GM23338 (cell line): ENCODE data around the gene WDR91. TPM values are rescaled to one million over a fixed set of nuclear protein-coding genes. Genes with fewer than 3 reads are reported as not detected.

Source experiments
- ATAC-seq: fragments of 200-7000 bp; cut with Tn5 transposase; 3 replicates; pipeline ENCODE4 v1.9.1; 2020
- DNase-seq: peaks from one replicate; pipeline ENCODE4 v3.0.0-alpha.2; 2015; ENCODE audit warnings: low spot score
- H2AFZ ChIP-seq: fragments of 200-600 bp; sonication (generic); 2 replicates; pipeline ENCODE4 v1.8.0; 2016; ENCODE audit warnings: antibody characterized with exemption, mild to moderate bottlenecking, moderate library complexity
- H3F3A ChIP-seq: fragments of 200-600 bp; sonication (generic); replicated peaks from 2 replicates; pipeline ENCODE4 v1.8.0; 2017; ENCODE audit warnings: antibody characterized with exemption, mixed run types, low read depth
- H3K27ac ChIP-seq: fragments of 200-600 bp; sonication (generic); 2 replicates; pipeline ENCODE4 v1.6.1; 2016; ENCODE audit warnings: low read depth
- H3K27me3 ChIP-seq: fragments of 200-600 bp; sonication (generic); 2 replicates; pipeline ENCODE4 v1.8.0; 2016; ENCODE audit warnings: mild to moderate bottlenecking, mixed run types, moderate library complexity; ENCODE audit not compliant: insufficient read depth
- H3K36me3 ChIP-seq: fragments of 200-600 bp; sonication (generic); 2 replicates; pipeline ENCODE4 v1.8.0; 2016; ENCODE audit warnings: mild to moderate bottlenecking; ENCODE audit not compliant: insufficient read depth
- H3K4me1 ChIP-seq: fragments of 200-600 bp; sonication (generic); 2 replicates; pipeline ENCODE4 v1.8.0; 2016; ENCODE audit warnings: mild to moderate bottlenecking, moderate library complexity; ENCODE audit not compliant: insufficient read depth
- H3K4me2 ChIP-seq: fragments of 200-600 bp; sonication (generic); 2 replicates; pipeline ENCODE4 v1.7.1; 2017; ENCODE audit warnings: mixed run types
- H3K4me3 ChIP-seq: fragments of 200-600 bp; sonication (generic); 2 replicates; pipeline ENCODE4 v1.6.1; 2016; ENCODE audit warnings: mixed run types
- H3K79me2 ChIP-seq: fragments of 200-600 bp; sonication (generic); replicated peaks from 2 replicates; pipeline ENCODE4 v1.8.0; 2017; ENCODE audit warnings: mild to moderate bottlenecking; ENCODE audit not compliant: insufficient read depth
- H3K9me2 ChIP-seq: fragments of 200-600 bp; sonication (generic); 2 replicates; pipeline ENCODE4 v1.8.0; 2017; ENCODE audit not compliant: insufficient read depth
- H4K20me1 ChIP-seq: fragments of 200-600 bp; sonication (generic); replicated peaks from 2 replicates; pipeline ENCODE4 v1.8.0; 2017; ENCODE audit warnings: mild to moderate bottlenecking; ENCODE audit not compliant: insufficient read depth
- H3K27ac Mint-ChIP-seq: 2 replicates; pipeline ENCODE4 v1.8.0; 2020; ENCODE audit warnings: inconsistent platforms, mild to moderate bottlenecking, moderate library complexity, mixed read lengths
- H3K27me3 Mint-ChIP-seq: 3 replicates; pipeline ENCODE4 v1.8.0; 2022; ENCODE audit warnings: low read depth, mild to moderate bottlenecking, moderate library complexity, mixed read lengths, inconsistent platforms; ENCODE audit not compliant: insufficient read depth, poor library complexity
- H3K36me3 Mint-ChIP-seq: 3 replicates; pipeline ENCODE4 v1.8.0; 2021; ENCODE audit warnings: low read depth, mild to moderate bottlenecking, inconsistent platforms, moderate library complexity, mixed read lengths
- H3K4me1 Mint-ChIP-seq: 3 replicates; pipeline ENCODE4 v1.8.0; 2020; ENCODE audit warnings: mild to moderate bottlenecking, inconsistent platforms, mixed read lengths
- H3K4me3 Mint-ChIP-seq: 3 replicates; pipeline ENCODE4 v1.8.0; 2021; ENCODE audit warnings: moderate library complexity, mild to moderate bottlenecking, inconsistent platforms, mixed read lengths
- H3K9me3 Mint-ChIP-seq: 3 replicates; pipeline ENCODE4 v1.8.0; 2020; ENCODE audit warnings: moderate library complexity, mild to moderate bottlenecking, inconsistent platforms, mixed read lengths
- CREB1 ChIP-seq: fragments of 250-450 bp; sonication (Bioruptor Pico); IDR thresholded peaks from 2 replicates; pipeline ENCODE4 v1.5.0; 2020; ENCODE audit warnings: low read depth, mild to moderate bottlenecking, moderate library complexity
- CTCF ChIP-seq, 2 experiments: fragments of 200-600 bp in 1 of 2; sonication (generic) in 1 of 2; conservative IDR thresholded peaks; 2 replicates each; pipeline versions ENCODE4 v1.5.1 to v1.6.1; 2016 to 2017; ENCODE audit warnings: antibody characterized with exemption in 2 of 2, low read depth in 2 of 2, mild to moderate bottlenecking in 2 of 2, moderate library complexity in 1 of 2
- ETS1 ChIP-seq: IDR thresholded peaks from 2 replicates; pipeline ENCODE4 v1.6.1; 2016; ENCODE audit warnings: antibody characterized with exemption
- EZH2 ChIP-seq: fragments of 200-600 bp; sonication (generic); IDR thresholded peaks from one replicate; pipeline ENCODE4 v1.8.0; 2017; ENCODE audit warnings: antibody characterized with exemption, mild to moderate bottlenecking, low read depth; ENCODE audit not compliant: unreplicated experiment
- EZH2phosphoT487 ChIP-seq: fragments of 200-600 bp; sonication (generic); IDR thresholded peaks from one replicate; pipeline ENCODE4 v1.8.1; 2018; ENCODE audit warnings: antibody characterized with exemption; ENCODE audit not compliant: unreplicated experiment
- JUNB ChIP-seq: IDR thresholded peaks from one replicate; pipeline ENCODE4 v1.6.1; 2016; ENCODE audit warnings: antibody characterized with exemption; ENCODE audit not compliant: unreplicated experiment
- NANOG ChIP-seq: IDR thresholded peaks from 2 replicates; pipeline ENCODE4 v1.6.1; 2016; ENCODE audit warnings: antibody characterized with exemption, borderline replicate concordance
- STAT1 ChIP-seq: IDR thresholded peaks from one replicate; pipeline ENCODE4 v1.6.1; 2016; ENCODE audit warnings: antibody characterized with exemption; ENCODE audit not compliant: unreplicated experiment
- ZNF114 ChIP-seq: fragments of 250-450 bp; sonication (Bioruptor Pico); IDR thresholded peaks from 2 replicates; pipeline ENCODE4 v1.5.0; 2020; ENCODE audit warnings: mild to moderate bottlenecking, moderate library complexity
- polyA plus RNA-seq: library from polyadenylated mRNA; unstranded; fragments of >200 nt; fragmentation: Nextera tagmentation; extraction: Ambion mirVana; gene quantifications from 2 replicates; pipeline ENCODE4 v1.2.1, GENCODE V29; 2016
- total RNA-seq: library from RNA; depleted of rRNA; stranded (reverse); fragments of >200 nt; shearing (Covaris generic); gene quantifications from 2 replicates; pipeline ENCODE4 v1.2.3, GENCODE V29; 2014

The WDR91 gene
- total and polyA plus RNA-seq, 2 experiments from 2014 or later: 5.8 to 32.6 TPM

GRCh38 chr7:135238112-135238744, 26.9 kb upstream of the WDR91 start:
- DNase-seq (peak; percentile 69), ATAC-seq (peak; percentile 81)
- Histone ChIP-seq H3K9me2 (0 out of 2 replicates have a peak, but pooled peaks cover 3% of the 10 kb centered on the region), H3F3A (0 out of 2 replicates have a peak, but pooled peaks cover under 1% of the 10 kb centered on the region), H3K4me3 (no peak overlapping the region), H3K4me2 (no peak overlapping the region), H3K79me2 (no peaks in the 10 kb centered on the region), H3K36me3 (no peaks in the 10 kb centered on the region), H3K27me3 (no peaks in the 10 kb centered on the region), H3K27ac (no peak overlapping the region), H2AFZ (peak overlapping the region; percentile 90), H4K20me1 (no peaks in the 10 kb centered on the region), H3K4me1 (peaks cover 15% of the 10 kb centered on the region; the same call in 1 of the 2 replicates)
- Mint-ChIP-seq H3K36me3 (no peaks in the 10 kb centered on the region; the same call in 2 of the 3 replicates), H3K27me3 (peaks cover 5% of the 10 kb centered on the region), H3K4me3 (no peak overlapping the region), H3K27ac (no peak overlapping the region), H3K4me1 (peaks cover 26% of the 10 kb centered on the region), H3K9me3 (no peaks in the 10 kb centered on the region)
- TF ChIP-seq CTCF (conservative IDR thresholded peaks at IDR 0.05; ENCODE audit: low read depth in 2 of 2) (peak; percentile 77), JUNB (no peak), ZNF114 (CRISPR knock-in tag) (peak; percentile 52; the same call in 1 of the 2 replicates)

GRCh38 chr7:135236727-135237126, 25.4 kb upstream of the WDR91 start:
- Histone ChIP-seq H3F3A (0 out of 2 replicates have a peak, but pooled peaks cover 3% of the 10 kb centered on the region), H3K27me3 (no peaks in the 10 kb centered on the region), H3K36me3 (no peaks in the 10 kb centered on the region), H3K4me3 (no peak overlapping the region), H3K27ac (no peak overlapping the region), H2AFZ (peak overlapping the region; percentile 43; the same call in 1 of the 2 replicates), H4K20me1 (no peaks in the 10 kb centered on the region), H3K4me2 (no peak overlapping the region), H3K4me1 (peaks cover 15% of the 10 kb centered on the region; the same call in 1 of the 2 replicates), H3K79me2 (no peaks in the 10 kb centered on the region), H3K9me2 (0 out of 2 replicates have a peak, but pooled peaks cover 3% of the 10 kb centered on the region)
- DNase-seq (no peak), ATAC-seq (no peak)
- Mint-ChIP-seq H3K4me3 (no peak overlapping the region), H3K4me1 (peaks cover 21% of the 10 kb centered on the region), H3K27ac (no peak overlapping the region), H3K9me3 (no peaks in the 10 kb centered on the region), H3K36me3 (no peaks in the 10 kb centered on the region; the same call in 2 of the 3 replicates), H3K27me3 (peaks cover 4% of the 10 kb centered on the region)
- TF ChIP-seq EZH2phosphoT487: no peak
- TF ChIP-seq ZNF114 (CRISPR knock-in tag): no peak
- no peak for TF ChIP-seq ETS1
- no peak for TF ChIP-seq NANOG
- no peak for TF ChIP-seq JUNB
- no peak for TF ChIP-seq STAT1
- no peak for TF ChIP-seq CREB1 (CRISPR knock-in tag)
- TF ChIP-seq EZH2: no peak
- TF ChIP-seq CTCF (conservative IDR thresholded peaks at IDR 0.05; ENCODE audit: low read depth in 2 of 2): no peak
